HCT116 (cell line): Measurements from ENCODE around the gene AGAP1. TPM values are rescaled to one million over a fixed set of nuclear protein-coding genes. Genes with fewer than 3 reads are reported as not detected.

Source experiments
- ATAC-seq: fragments of 200-7000 bp; cut with Tn5 transposase; 2 replicates; pipeline ENCODE4 v1.9.1; 2020; ENCODE audit warnings: mild to moderate bottlenecking, moderate library complexity
- BruUV-seq: library from RNA; stranded (reverse); fragments of 400-500 nt; replicated peaks from 2 replicates; lab custom pipeline; 2021; lab: Mats Ljungman, UMichigan
- CTCF ChIA-PET: fragments of 300-600 bp; sonication (Branson Sonifier 250); formaldehyde crosslinking; loops from one replicate; lab custom pipeline; 2021; ENCODE audit warnings: antibody characterized with exemption; lab: Charles Lee
- POLR2A ChIA-PET: fragments of 300-600, 350-600 bp; sonication (Branson Sonifier 250); formaldehyde crosslinking; loops from one replicate; lab custom pipeline; 2021; ENCODE audit warnings: antibody characterized with exemption; lab: Charles Lee
- RAD21 ChIA-PET, 2 experiments: fragments of 300-600 bp; sonication (Branson Sonifier 250); formaldehyde crosslinking; loops; one replicate each; lab custom pipeline; 2023; ENCODE audit warnings: low total read pairs in 2 of 2; ENCODE audit not compliant: uncharacterized antibody in 2 of 2, unreplicated experiment in 2 of 2, low non-redundant PET in 1 of 2; lab: Charles Lee
- DNase-seq: peaks from one replicate; pipeline ENCODE4 v3.0.0-alpha.2; 2010; ENCODE audit warnings: low read depth, low spot score
- H2AFZ ChIP-seq: fragments of 200-600 bp; shearing (Covaris generic), sonication (generic); 2 replicates; pipeline ENCODE4 v1.6.1; 2017; ENCODE audit warnings: low read depth, mixed run types, mixed read lengths, antibody characterized with exemption, low read length; ENCODE audit not compliant: poor library complexity, severe bottlenecking
- H3K27ac ChIP-seq: 2 replicates; pipeline ENCODE4 v1.5.1; 2012; ENCODE audit warnings: low read depth, low read length
- H3K27me3 ChIP-seq: fragments of 200-600 bp; sonication (generic); 2 replicates; pipeline ENCODE4 v1.6.1; 2016; ENCODE audit warnings: mixed run types, low read length, mixed read lengths; ENCODE audit not compliant: insufficient read depth
- H3K36me3 ChIP-seq, 2 experiments: fragments of 200-500 bp in 1 of 2; fragments of 200-600 bp in 1 of 2; sonication (Bioruptor generic) in 1 of 2; sonication (generic) in 1 of 2; 2 replicates each; pipeline versions ENCODE4 v1.5.1 to v1.6.1; 2014 to 2016; ENCODE audit warnings: low read length in 2 of 2, inconsistent platforms in 1 of 2, mixed read lengths in 1 of 2, mixed run types in 1 of 2; ENCODE audit not compliant: insufficient read depth in 2 of 2, control insufficient read depth in 1 of 2
- H3K4me1 ChIP-seq, 2 experiments: fragments of 200-600 bp in 1 of 2; sonication (generic) in 1 of 2; 2 replicates each; pipeline versions ENCODE4 v1.5.1 to v1.6.1; 2012 to 2017; ENCODE audit warnings: low read length in 2 of 2, inconsistent platforms in 1 of 2, mild to moderate bottlenecking in 1 of 2, mixed read lengths in 1 of 2, mixed run types in 1 of 2, moderate library complexity in 1 of 2; ENCODE audit not compliant: insufficient read depth in 2 of 2, control insufficient read depth in 1 of 2
- H3K4me2 ChIP-seq: fragments of 200-600 bp; sonication (generic); 2 replicates; pipeline ENCODE4 v1.6.1; 2017; ENCODE audit warnings: mixed run types, low read length, mixed read lengths
- H3K4me3 ChIP-seq, 2 experiments: fragments of 200-600 bp in 1 of 2; sonication (generic) in 1 of 2; replicated peaks in 1 of 2; 2 replicates each; pipeline ENCODE4 v1.5.1; 2011 to 2016; ENCODE audit warnings: low read length in 2 of 2, control low read depth in 1 of 2, low read depth in 1 of 2, mild to moderate bottlenecking in 1 of 2, mixed read lengths in 1 of 2, mixed run types in 1 of 2
- H3K79me2 ChIP-seq: fragments of 200-600 bp; sonication (generic); 2 replicates; pipeline ENCODE4 v1.6.1; 2017; ENCODE audit warnings: mild to moderate bottlenecking, mixed run types, low read length, moderate library complexity, mixed read lengths; ENCODE audit not compliant: insufficient read depth
- H3K9ac ChIP-seq: fragments of 200-600 bp; sonication (generic); 2 replicates; pipeline ENCODE4 v1.6.1; 2016; ENCODE audit warnings: low read length, mixed read lengths
- H3K9me2 ChIP-seq: fragments of 200-600 bp; sonication (generic), shearing (Covaris generic); 2 replicates; pipeline ENCODE4 v1.6.1; 2017; ENCODE audit warnings: mixed run types, mild to moderate bottlenecking, moderate library complexity; ENCODE audit not compliant: insufficient read depth
- H3K9me3 ChIP-seq, 2 experiments: fragments of 200-500 bp in 1 of 2; fragments of 200-600 bp in 1 of 2; sonication (Bioruptor generic) in 1 of 2; sonication (generic) in 1 of 2; 2 replicates each; pipeline ENCODE4 v1.6.1; 2014 to 2017; ENCODE audit warnings: low read length in 2 of 2, mixed read lengths in 2 of 2, inconsistent platforms in 1 of 2, low read depth in 1 of 2, mild to moderate bottlenecking in 1 of 2, mixed run types in 1 of 2, moderate library complexity in 1 of 2; ENCODE audit not compliant: control insufficient read depth in 1 of 2, insufficient read depth in 1 of 2
- H4K20me1 ChIP-seq: fragments of 200-600 bp; sonication (generic), shearing (Covaris generic); 2 replicates; pipeline ENCODE4 v1.6.1; 2017; ENCODE audit warnings: mixed run types, mild to moderate bottlenecking, moderate library complexity; ENCODE audit not compliant: insufficient read depth
- CBX3 ChIP-seq: IDR thresholded peaks from 2 replicates; pipeline ENCODE4 v1.6.1; 2012; ENCODE audit warnings: low read depth
- CEBPB ChIP-seq: IDR thresholded peaks from 2 replicates; pipeline ENCODE4 v1.6.1; 2012; ENCODE audit warnings: low read depth
- EGR1 ChIP-seq: IDR thresholded peaks from 2 replicates; pipeline ENCODE4 v1.6.1; 2012; ENCODE audit warnings: low read depth
- ELF1 ChIP-seq: IDR thresholded peaks from 2 replicates; pipeline ENCODE4 v1.6.1; 2012; ENCODE audit warnings: low read depth, borderline replicate concordance
- EZH2 ChIP-seq: fragments of 200-600 bp; sonication (generic); IDR thresholded peaks from 2 replicates; pipeline ENCODE4 v1.6.1; 2017; ENCODE audit warnings: antibody characterized with exemption, mixed run types
- EZH2phosphoT487 ChIP-seq: fragments of 200-600 bp; IDR thresholded peaks from 2 replicates; pipeline ENCODE4 v1.6.1; 2018; ENCODE audit warnings: antibody characterized with exemption, borderline replicate concordance
- POLR2A ChIP-seq: IDR thresholded peaks from 2 replicates; pipeline ENCODE4 v1.7.0; 2011; ENCODE audit warnings: borderline replicate concordance; ENCODE audit not compliant: insufficient read depth, insufficient read length; ENCODE audit errors: extremely low read depth
- RAD21 ChIP-seq: IDR thresholded peaks from 2 replicates; pipeline ENCODE4 v1.6.1; 2012; ENCODE audit warnings: low read depth, mild to moderate bottlenecking
- SRF ChIP-seq: IDR thresholded peaks from 2 replicates; pipeline ENCODE4 v1.6.1; 2012; ENCODE audit warnings: low read depth
- TCF7L2 ChIP-seq: IDR thresholded peaks from 2 replicates; pipeline ENCODE4 v1.7.0; 2011; ENCODE audit warnings: borderline replicate concordance, inconsistent platforms; ENCODE audit not compliant: insufficient read depth, insufficient read length; ENCODE audit errors: extremely low read depth
- YY1 ChIP-seq: IDR thresholded peaks from 2 replicates; pipeline ENCODE4 v1.6.1; 2011; ENCODE audit warnings: low read length, low read depth, moderate library complexity, mild to moderate bottlenecking; ENCODE audit not compliant: insufficient replicate concordance; ENCODE audit errors: extremely low read depth
- ZFX ChIP-seq: fragments of 450-650 bp; IDR thresholded peaks from 2 replicates; pipeline ENCODE4 v1.6.1; 2017
- ZNF274 ChIP-seq: fragments of 200-500 bp; sonication (Bioruptor generic); IDR thresholded peaks from 2 replicates; pipeline ENCODE4 v1.6.1; 2014; ENCODE audit warnings: mild to moderate bottlenecking, low read depth, low read length, inconsistent platforms
- intact Hi-C: fragments of 100-400 bp; cut with micrococcal nuclease; formaldehyde crosslinking; loops from 2 replicates; pipeline ENCODE4 v1.10.0; 2022
- total RNA-seq: library from RNA; stranded (reverse); gene quantifications from one replicate; pipeline ENCODE4 v1.2.1, GENCODE V29; 2021; ENCODE audit not compliant: unreplicated experiment
- TF ChIP-seq, protein P1 (sequence below): IDR thresholded peaks from 2 replicates; pipeline ENCODE4 v1.6.1; 2012
- TF ChIP-seq, protein P2 (sequence below): IDR thresholded peaks from 2 replicates; pipeline ENCODE4 v1.6.1; 2012; ENCODE audit warnings: low read depth
- TF ChIP-seq, protein P3 (sequence below): IDR thresholded peaks from 2 replicates; pipeline ENCODE4 v1.6.1; 2011; ENCODE audit warnings: mild to moderate bottlenecking, low read length, moderate library complexity; ENCODE audit not compliant: insufficient replicate concordance; ENCODE audit errors: extremely low read depth
- TF ChIP-seq, protein P4 (sequence below): IDR thresholded peaks from 2 replicates; pipeline ENCODE4 v1.6.1; 2012
- TF ChIP-seq, protein P5 (sequence below), 3 experiments: fragments of 200-600 bp in 1 of 3; sonication (generic) in 1 of 3; IDR thresholded peaks in 2 of 3; conservative IDR thresholded peaks in 1 of 3; 2 replicates each; pipeline ENCODE4 v1.5.1; 2012 to 2017; ENCODE audit warnings: low read depth in 2 of 3, low read length in 2 of 3, antibody characterized with exemption in 1 of 3, borderline replicate concordance in 1 of 3, control low read depth in 1 of 3, mild to moderate bottlenecking in 1 of 3, mixed read lengths in 1 of 3, mixed run types in 1 of 3, moderate library complexity in 1 of 3; ENCODE audit not compliant: insufficient read depth in 1 of 3

Gene AGAP1
- total RNA-seq, 1 experiment from 2014 or later, result 43.8 TPM

DNA sequence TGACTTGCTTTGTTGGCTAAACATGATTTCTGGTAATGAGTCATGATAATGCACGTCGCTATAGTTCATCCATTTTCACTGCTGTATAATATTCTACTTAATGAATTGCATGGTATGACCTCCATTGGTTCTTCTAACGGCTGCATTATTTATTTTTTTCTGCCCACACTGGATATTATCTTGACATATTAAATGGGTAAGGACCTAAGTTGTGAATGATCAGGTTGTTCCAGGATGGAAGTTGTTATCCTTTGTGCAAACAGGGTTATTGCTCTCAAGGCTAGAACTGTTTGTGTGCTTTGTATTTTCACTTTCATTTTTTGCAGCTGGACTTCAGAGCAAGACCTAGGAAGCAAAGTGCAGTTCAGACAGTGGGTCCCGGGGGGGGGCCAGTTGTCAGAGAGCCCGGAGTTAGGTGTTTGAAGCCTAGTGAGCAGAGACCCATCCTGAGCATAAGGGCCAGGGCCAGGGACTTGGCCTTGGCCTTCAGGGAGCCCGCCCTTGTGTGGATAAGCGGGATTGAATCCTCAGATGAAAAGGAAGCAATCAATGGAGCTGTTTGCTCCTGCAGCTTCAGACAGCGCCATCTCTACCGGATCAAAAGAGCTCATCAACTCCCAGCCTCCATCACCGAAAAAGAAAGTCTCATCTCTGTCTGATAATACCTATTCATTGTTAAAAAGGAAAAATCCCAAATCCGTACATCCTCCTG is 48.2 kb downstream of the AGAP1 start:
- Histone ChIP-seq H3K4me3 (no peak overlapping the region), H3K4me2 (no peak overlapping the region), H2AFZ (no peak overlapping the region), H3K9ac (no peak overlapping the region), H4K20me1 (peaks cover 24% of the 10 kb centered on the region; the same call in 1 of the 2 replicates), H3K27me3 (no peaks in the 10 kb centered on the region), H3K9me3 (no peaks in the 10 kb centered on the region), H3K27ac (no peak overlapping the region), H3K36me3 (no peaks in the 10 kb centered on the region), H3K9me2 (no peaks in the 10 kb centered on the region), H3K4me1 (peaks cover 0 to 5% of the 10 kb centered on the region in 2 experiments; a peak in 1 of 4 replicates), H3K79me2 (peaks cover 94% of the 10 kb centered on the region)
- TF ChIP-seq POLR2A (no peak), EGR1 (no peak), TCF7L2 (no peak), YY1 (no peak), EZH2phosphoT487 (no peak), RAD21 (no peak), ZNF274 (no peak), EZH2 (no peak), ZFX (no peak), CEBPB (no peak), CBX3 (no peak), SRF (no peak), ELF1 (no peak)
- TF ChIP-seq, protein P1, sequence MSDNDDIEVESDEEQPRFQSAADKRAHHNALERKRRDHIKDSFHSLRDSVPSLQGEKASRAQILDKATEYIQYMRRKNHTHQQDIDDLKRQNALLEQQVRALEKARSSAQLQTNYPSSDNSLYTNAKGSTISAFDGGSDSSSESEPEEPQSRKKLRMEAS, result no peak
- TF ChIP-seq, protein P2, sequence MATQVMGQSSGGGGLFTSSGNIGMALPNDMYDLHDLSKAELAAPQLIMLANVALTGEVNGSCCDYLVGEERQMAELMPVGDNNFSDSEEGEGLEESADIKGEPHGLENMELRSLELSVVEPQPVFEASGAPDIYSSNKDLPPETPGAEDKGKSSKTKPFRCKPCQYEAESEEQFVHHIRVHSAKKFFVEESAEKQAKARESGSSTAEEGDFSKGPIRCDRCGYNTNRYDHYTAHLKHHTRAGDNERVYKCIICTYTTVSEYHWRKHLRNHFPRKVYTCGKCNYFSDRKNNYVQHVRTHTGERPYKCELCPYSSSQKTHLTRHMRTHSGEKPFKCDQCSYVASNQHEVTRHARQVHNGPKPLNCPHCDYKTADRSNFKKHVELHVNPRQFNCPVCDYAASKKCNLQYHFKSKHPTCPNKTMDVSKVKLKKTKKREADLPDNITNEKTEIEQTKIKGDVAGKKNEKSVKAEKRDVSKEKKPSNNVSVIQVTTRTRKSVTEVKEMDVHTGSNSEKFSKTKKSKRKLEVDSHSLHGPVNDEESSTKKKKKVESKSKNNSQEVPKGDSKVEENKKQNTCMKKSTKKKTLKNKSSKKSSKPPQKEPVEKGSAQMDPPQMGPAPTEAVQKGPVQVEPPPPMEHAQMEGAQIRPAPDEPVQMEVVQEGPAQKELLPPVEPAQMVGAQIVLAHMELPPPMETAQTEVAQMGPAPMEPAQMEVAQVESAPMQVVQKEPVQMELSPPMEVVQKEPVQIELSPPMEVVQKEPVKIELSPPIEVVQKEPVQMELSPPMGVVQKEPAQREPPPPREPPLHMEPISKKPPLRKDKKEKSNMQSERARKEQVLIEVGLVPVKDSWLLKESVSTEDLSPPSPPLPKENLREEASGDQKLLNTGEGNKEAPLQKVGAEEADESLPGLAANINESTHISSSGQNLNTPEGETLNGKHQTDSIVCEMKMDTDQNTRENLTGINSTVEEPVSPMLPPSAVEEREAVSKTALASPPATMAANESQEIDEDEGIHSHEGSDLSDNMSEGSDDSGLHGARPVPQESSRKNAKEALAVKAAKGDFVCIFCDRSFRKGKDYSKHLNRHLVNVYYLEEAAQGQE, result no peak
- TF ChIP-seq, protein P3, sequence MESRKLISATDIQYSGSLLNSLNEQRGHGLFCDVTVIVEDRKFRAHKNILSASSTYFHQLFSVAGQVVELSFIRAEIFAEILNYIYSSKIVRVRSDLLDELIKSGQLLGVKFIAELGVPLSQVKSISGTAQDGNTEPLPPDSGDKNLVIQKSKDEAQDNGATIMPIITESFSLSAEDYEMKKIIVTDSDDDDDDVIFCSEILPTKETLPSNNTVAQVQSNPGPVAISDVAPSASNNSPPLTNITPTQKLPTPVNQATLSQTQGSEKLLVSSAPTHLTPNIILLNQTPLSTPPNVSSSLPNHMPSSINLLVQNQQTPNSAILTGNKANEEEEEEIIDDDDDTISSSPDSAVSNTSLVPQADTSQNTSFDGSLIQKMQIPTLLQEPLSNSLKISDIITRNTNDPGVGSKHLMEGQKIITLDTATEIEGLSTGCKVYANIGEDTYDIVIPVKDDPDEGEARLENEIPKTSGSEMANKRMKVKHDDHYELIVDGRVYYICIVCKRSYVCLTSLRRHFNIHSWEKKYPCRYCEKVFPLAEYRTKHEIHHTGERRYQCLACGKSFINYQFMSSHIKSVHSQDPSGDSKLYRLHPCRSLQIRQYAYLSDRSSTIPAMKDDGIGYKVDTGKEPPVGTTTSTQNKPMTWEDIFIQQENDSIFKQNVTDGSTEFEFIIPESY, result no peak
- TF ChIP-seq, protein P4, sequence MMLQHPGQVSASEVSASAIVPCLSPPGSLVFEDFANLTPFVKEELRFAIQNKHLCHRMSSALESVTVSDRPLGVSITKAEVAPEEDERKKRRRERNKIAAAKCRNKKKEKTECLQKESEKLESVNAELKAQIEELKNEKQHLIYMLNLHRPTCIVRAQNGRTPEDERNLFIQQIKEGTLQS, result no peak
- TF ChIP-seq, protein P5, sequence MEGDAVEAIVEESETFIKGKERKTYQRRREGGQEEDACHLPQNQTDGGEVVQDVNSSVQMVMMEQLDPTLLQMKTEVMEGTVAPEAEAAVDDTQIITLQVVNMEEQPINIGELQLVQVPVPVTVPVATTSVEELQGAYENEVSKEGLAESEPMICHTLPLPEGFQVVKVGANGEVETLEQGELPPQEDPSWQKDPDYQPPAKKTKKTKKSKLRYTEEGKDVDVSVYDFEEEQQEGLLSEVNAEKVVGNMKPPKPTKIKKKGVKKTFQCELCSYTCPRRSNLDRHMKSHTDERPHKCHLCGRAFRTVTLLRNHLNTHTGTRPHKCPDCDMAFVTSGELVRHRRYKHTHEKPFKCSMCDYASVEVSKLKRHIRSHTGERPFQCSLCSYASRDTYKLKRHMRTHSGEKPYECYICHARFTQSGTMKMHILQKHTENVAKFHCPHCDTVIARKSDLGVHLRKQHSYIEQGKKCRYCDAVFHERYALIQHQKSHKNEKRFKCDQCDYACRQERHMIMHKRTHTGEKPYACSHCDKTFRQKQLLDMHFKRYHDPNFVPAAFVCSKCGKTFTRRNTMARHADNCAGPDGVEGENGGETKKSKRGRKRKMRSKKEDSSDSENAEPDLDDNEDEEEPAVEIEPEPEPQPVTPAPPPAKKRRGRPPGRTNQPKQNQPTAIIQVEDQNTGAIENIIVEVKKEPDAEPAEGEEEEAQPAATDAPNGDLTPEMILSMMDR (IDR thresholded peaks at IDR 0.05 in 2 of 3, conservative IDR thresholded peaks at IDR 0.05 in 1 of 3; ENCODE audit: borderline replicate concordance in 1 of 3, insufficient read depth in 1 of 3, low read depth in 2 of 3, low read length in 2 of 3), result no peak
- no peak for ATAC-seq
- intact Hi-C loops, result no loop called here
- CTCF ChIA-PET, result no interaction called here
- no peak for DNase-seq
- POLR2A ChIA-PET, result interaction anchor here (0.7 kb wide), 1 partner anchor 201 kb away, joined by 3 read pairs; no protein-coding TSS in a partner anchor
- no TSS peak for BruUV-seq
- RAD21 ChIA-PET, result no interaction called here
